GM18511 (cell line): ENCODE measurements around the gene COX6B2.
"Not testable (repeated sequence)": the region's sequence is repeated elsewhere in the genome, so short reads cannot be mapped to it uniquely, and the experiment has no call there.

ENCODE experiments used
- ATAC-seq: cut with Tn5 transposase; IDR thresholded peaks from one replicate; pipeline ENCODE4 v1.9.1; 2021; ENCODE audit warnings: mild to moderate bottlenecking, moderate library complexity; ENCODE audit not compliant: unreplicated experiment

The COX6B2 gene

GRCh38 chr19:55345101-55345817 lies 9.3 kb downstream of the COX6B2 start:
- ATAC-seq: no peak

DNA sequence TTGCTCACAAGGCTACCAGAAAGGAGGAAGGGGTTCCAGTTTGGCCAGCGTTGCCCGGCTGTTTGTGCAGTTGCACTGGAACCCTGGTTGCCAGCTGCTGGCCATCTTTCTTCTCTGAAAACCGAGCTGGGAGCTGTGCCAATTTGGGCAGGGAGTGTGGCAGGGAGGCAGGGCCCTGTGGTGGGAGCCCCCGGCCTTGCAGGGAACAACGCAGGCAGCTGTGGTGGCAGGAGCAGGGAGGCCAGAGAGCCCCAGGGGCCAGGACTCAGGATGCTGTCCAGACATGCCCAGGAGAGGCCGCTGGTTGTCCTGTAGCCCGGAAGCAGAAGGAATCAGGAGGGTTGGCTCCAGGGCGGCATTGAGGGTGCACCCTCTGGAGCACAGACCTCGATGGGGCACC lies 10.1 kb downstream of the COX6B2 start:
- ATAC-seq: no peak

DNA sequence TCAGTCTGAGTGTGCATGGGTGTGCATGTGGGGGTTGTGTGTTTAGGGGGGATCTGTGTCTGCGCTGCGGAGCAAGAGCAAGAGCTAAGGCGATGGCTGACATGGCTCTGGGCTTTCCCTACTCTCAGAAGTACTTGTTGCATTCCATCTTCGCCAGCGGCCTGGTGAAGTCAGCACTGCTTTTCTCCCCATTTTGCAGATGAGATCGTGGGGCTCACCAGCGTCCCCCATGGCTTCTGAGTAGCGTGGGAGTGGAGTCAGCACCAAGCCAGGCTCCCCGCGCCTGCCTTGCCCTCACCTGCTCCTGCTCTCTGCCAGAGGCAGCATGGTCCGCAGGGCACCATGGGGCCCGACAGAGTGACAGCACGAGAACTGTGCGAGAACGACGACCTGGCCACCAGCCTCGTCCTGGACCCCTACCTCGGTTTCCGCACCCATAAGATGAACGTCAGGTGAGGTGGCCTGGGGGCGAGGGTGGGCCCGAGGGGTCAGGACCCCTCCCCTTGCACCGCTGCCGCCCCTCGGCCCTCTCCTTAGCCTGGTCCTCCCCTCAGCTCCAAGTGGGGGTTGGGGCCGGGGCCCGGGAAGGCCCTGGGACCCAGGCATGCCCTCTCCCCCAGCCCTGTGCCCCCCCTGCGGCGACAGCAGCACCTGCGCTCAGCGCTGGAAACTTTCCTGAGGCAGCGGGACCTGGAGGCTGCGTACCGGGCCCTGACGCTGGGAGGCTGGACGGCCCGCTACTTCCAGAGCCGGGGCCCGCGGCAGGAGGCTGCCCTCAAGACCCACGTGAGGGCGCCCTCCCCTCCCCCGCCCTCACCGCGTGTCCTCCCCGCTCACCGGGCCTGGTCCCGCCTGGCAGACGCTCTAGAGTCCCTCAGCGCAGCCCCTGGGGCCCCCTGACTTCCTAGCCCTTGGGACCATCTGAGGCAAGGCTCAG lies 12.7 kb downstream of the COX6B2 start:
- no peak for ATAC-seq

- no peak for ATAC-seq
These were observed 13.3 kb downstream of the COX6B2 start for GRCh38 chr19:55341171-55341588.

DNA sequence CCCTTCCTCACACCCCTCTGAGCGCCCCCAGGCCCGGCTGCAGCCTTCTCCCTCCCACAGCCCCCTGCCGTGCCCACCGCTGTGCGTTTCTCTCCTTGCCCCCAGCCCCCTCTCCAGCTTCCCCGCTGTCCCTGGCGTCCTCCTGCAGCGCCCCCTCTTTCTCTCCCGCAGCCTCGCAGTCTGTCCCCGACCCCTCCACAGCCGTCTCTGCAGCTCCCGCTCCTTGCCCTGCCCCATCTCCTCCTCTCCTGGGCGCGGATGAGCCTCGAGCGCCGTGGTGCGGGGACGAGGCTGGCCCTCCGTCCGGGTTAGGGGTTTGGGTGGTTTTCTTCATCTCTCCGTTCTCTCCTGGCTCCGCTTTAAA lies 13.8 kb downstream of the COX6B2 start:
- no peak for ATAC-seq

DNA sequence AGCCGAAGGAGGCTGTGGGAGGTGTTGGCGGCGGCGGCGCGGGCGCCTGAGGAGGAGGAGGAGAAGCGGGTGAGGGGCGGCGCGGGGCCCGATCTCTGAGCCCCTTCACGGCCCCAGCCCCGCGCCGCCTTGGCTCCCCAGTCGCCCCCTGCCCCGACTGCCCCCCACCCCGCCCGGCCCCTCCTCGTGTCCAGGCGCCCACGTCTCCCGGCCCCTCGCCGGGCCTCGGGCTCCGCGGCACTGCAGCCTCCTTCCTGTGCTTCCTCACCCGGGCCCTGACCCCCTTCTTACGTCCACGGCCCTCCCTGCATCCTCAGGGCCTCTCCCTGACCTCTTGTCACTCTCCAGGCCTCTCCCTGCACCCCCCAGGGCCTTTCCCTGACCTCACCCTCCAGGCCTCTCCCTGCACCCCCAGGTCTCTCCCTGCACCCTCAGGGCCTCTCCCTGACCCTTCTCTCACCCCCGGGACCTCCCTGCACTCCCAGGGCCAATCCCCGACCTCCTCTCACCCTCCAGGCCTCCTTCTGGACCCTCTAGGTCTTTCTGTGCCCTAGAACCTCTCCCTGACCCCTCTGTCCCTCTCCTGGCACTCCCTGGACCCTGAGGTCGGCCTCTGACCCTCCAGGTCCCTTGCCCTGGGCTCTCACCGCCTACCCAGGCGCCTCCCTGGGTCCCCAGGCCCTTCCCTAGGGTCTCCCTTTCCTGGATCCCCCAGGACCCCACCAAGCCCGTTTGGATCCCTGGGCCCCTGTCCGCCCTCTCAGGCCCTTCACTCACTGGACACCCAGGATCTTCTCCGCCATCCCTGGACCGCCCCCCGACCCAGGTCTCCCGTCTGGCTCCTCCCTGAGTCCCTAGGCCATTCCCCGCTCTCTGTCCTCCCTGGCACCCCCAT lies 14.4 kb downstream of the COX6B2 start:
- ATAC-seq: no peak

DNA sequence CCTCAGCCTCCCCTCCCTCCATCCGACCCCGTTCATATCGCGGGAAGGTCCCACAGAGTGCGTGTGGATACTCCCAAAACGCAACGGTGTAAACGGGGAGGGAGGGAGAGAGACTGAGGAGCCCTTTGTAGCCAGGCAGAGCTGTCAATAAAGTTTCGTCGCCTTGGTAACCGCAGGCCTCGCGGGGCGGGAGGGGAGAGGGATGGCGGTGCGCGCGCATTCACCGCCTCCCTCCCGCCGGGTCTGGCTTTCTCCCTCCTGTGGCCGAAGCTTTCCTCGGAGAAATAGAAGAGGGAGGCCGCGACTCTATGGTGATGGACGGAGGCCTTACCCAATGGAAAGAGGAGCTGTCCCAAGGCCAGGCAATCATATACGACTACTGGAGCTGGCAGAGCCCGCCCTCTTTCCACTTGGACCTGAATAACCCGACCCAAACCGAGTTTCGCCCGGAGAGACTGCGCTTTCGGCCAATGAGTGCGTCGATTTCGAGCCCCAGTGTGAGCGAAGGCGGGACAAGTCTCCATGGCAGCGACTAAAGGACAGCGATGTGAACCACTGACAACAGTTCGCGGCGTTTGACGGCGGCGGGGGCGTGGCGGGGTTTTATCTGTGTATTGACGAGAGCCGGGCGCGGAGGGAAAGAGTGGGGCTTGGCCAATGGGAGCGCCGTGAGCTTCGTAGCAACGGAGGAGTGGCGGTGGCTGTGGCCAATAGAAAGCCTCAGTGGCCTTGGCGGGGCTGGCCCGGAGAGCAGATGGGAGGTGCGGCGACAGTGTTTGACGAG lies 15.2 kb downstream of the COX6B2 start, which contains the start of gene KMT5C:
TSS of gene KMT5C (plus strand) at position 772 of the 784 bp plus-strand sequence. CDS start 2,061 bp downstream, outside the sequence.
- ATAC-seq: peak; percentile 87

DNA sequence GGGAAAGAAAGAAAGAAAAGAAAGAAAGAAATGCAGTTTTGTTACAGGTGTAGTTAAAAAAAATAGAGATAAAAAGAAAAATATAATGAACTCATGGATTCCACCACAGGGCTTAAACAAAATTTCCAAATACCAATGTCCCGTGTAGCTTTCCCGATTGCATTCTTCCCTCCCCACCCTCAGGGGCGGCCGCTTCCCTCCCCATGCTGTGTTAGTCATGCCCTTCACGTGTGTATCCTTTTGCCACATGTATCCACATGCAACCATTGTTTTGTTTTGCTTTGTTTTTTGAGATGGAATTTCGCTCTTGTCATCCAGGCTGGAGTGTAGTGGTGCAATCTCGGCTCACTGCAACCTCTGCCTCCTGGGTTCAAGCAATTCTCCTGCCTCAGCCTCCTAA lies 18.4 kb downstream of the COX6B2 start:
- no peak for ATAC-seq

DNA sequence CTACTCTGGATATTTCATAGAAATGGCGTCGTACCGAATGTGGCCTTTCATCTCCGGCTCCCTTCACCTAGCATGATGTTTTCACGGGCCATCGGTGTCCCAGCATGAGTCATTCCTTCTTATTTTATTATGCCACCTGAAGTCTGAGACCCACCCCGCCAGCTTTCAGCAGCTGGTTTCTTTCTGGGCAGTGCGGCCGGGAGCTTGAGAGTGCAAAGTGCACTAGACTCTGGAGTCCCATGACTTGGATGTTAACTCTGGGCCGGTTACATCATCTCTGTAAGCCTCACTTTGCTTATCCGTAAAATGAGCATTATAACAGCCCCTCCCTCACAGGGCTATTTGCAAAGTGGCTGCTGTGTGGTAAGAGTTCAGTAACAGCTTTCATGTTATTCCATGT lies 20.6 kb downstream of the COX6B2 start:
- ATAC-seq: no peak

DNA sequence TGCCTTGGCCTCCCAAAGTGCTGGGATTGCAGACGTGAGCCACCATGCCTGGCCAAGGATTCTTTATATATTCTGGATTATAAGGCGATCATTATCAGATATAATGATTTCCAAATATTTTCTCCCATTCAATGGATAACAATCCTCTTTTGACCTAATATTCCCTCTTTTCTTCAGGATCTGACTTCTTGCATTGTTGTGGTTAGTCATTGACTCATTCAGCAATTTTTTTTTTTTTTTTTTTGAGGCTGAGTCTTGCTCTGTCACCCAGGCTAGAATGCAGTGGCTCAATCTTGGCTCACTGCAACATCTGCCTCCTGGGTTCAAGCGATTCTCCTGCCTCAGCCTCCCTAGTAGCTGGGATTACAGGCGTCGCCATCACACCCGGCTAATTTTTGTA lies 24.7 kb downstream of the COX6B2 start:
- not testable (repeated sequence) for ATAC-seq

GRCh38 chr19:55328774-55329318 lies 25.7 kb downstream of the COX6B2 start:
- not testable (repeated sequence) for ATAC-seq

- ATAC-seq: no peak
These were observed 29.3 kb downstream of the COX6B2 start, which contains the start of gene TMEM150B for GRCh38 chr19:55325172-55325571. TSS of gene TMEM150B (minus strand) at chr19:55325341. CDS start at chr19:55321036, 4,305 bp downstream.

- ATAC-seq: no peak
These were observed 29.9 kb downstream of the COX6B2 start for GRCh38 chr19:55324662-55325061.

DNA sequence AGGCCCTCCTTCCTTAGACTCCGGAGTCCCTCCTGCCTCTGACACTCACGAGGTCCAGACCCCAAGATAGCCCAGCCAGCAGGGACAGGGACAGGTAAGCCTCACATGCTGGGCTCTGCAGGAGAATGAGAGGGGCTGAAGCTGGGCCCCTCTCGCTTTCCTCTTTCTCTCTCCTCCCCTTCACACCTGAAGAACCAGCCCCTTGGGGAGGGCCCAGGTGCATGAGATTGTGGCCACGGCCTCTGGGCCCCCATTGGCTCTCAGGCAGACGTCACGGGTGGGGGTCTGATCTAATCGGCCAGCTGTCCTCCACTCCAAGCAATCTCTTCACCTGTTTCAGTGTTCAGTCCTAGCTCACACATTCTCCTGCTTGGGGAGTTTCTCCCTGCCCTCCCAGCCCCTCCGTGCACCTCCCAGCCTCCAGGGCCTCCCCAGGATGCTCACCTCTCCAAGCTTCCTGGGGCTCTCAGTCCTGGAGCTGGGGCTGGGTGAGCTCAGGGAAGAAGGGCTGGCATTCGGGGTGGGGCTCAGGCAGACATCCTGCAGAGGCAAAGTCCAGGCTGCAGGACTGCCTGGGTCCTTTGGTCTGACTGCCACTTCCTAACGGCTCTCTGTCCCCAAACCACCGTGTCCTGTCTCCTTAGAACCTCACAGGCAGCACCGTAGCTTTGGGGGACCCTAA lies 32.2 kb downstream of the COX6B2 start:
- ATAC-seq: no peak

DNA sequence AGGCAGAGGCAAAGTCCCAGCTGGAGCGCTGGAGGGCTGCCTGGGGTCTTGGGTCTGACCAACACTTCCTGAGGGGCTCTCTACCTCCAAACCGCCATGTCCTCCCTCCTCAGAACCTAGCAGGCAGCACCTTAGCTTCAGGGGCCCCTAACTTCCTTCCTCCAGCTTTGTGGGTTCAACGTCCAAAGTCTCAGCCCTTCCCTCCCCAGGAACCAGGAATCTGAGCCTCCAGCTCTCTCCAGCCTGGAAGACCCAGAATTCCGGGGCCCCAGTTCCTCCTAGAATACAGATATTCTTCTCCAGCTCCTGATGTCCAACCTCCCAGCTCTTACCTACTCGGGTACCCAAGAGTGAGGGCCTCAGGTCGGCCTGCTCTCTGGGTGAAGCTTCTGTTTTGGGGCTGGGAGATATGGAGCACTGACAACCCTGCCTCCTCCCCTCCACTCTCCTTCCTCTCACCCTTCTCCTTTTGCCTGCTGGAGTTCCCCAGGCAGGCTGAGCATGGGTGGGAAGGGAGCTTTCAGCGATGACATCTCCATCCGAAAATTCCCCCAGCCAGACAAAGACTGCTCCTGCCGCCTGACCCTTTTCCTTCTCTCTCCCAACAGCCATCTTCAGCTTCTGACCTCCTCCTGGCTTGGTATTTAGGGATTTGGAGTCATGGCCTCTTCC lies 32.9 kb downstream of the COX6B2 start:
- ATAC-seq: no peak

- no peak for ATAC-seq
These were observed 33.6 kb downstream of the COX6B2 start for GRCh38 chr19:55320844-55321419.

- no peak for ATAC-seq
These were observed 34.7 kb downstream of the COX6B2 start for GRCh38 chr19:55319785-55320184.

DNA sequence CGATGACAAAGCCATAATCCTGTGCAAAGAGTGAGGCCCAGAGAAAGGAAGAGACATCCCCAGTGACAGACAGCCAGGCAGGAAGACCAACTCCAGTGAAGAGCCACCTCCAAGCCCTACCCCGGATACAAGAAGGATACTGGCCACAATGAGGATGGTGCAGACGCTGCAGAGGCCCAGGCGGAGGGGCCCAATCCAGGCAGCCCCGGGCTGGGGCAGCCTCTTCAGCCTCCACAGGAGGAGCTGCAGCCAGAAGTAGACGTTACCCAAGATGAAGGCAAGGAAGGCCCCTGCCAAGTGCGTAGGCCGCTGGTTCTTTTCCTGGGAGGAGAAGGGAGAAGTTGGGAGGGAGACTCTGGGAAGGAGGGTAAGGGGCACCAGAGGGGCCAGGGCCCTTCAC lies 37.9 kb downstream of the COX6B2 start:
- ATAC-seq: no peak
